ENCODE results near the gene EPHA2.

DNA sequence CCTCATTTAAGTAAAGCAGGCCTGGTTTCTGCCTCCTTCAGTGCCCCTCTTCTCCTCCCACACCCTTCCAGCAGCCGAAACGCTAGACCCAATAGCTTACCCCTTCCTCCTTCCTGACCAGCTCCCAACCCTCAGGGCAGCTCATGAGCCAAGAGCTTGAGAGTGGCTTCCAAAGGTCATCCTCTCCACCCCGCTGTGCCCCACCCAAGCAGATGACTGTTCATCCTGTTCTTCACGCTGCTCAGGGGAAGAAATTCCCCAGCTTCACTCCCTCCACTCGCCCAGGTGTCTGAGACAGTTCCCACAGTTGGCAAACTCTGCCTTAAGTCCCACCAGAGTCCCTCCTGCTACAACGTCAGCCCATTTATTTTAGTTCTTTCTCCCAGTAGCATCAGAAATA is 33.1 kb upstream of the EPHA2 start:
- TF ChIP-seq TAF1 (IDR thresholded peaks at IDR 0.05; ENCODE audit: borderline replicate concordance, insufficient read depth, low read length) (no peak), POLR2AphosphoS5 (IDR thresholded peaks at IDR 0.05; ENCODE audit: low read depth, low read length) (no peak)
- TF ChIP-seq, protein P1, sequence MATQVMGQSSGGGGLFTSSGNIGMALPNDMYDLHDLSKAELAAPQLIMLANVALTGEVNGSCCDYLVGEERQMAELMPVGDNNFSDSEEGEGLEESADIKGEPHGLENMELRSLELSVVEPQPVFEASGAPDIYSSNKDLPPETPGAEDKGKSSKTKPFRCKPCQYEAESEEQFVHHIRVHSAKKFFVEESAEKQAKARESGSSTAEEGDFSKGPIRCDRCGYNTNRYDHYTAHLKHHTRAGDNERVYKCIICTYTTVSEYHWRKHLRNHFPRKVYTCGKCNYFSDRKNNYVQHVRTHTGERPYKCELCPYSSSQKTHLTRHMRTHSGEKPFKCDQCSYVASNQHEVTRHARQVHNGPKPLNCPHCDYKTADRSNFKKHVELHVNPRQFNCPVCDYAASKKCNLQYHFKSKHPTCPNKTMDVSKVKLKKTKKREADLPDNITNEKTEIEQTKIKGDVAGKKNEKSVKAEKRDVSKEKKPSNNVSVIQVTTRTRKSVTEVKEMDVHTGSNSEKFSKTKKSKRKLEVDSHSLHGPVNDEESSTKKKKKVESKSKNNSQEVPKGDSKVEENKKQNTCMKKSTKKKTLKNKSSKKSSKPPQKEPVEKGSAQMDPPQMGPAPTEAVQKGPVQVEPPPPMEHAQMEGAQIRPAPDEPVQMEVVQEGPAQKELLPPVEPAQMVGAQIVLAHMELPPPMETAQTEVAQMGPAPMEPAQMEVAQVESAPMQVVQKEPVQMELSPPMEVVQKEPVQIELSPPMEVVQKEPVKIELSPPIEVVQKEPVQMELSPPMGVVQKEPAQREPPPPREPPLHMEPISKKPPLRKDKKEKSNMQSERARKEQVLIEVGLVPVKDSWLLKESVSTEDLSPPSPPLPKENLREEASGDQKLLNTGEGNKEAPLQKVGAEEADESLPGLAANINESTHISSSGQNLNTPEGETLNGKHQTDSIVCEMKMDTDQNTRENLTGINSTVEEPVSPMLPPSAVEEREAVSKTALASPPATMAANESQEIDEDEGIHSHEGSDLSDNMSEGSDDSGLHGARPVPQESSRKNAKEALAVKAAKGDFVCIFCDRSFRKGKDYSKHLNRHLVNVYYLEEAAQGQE (IDR thresholded peaks at IDR 0.05; ENCODE audit: insufficient read depth in 1 of 2, low read depth in 2 of 2, low read length in 2 of 2), result no peak

Data from PFSK-1 (cell line).